ENCODE measurements around the gene NXF1. TPM values are rescaled to one million over a fixed set of nuclear protein-coding genes. Genes with fewer than 3 reads are reported as not detected.

Gene NXF1
- total and polyA plus RNA-seq, 2 donors (not counting 1 experiment from before 2014, with no cell fraction given) = 17.2 to 27.8 TPM

DNA sequence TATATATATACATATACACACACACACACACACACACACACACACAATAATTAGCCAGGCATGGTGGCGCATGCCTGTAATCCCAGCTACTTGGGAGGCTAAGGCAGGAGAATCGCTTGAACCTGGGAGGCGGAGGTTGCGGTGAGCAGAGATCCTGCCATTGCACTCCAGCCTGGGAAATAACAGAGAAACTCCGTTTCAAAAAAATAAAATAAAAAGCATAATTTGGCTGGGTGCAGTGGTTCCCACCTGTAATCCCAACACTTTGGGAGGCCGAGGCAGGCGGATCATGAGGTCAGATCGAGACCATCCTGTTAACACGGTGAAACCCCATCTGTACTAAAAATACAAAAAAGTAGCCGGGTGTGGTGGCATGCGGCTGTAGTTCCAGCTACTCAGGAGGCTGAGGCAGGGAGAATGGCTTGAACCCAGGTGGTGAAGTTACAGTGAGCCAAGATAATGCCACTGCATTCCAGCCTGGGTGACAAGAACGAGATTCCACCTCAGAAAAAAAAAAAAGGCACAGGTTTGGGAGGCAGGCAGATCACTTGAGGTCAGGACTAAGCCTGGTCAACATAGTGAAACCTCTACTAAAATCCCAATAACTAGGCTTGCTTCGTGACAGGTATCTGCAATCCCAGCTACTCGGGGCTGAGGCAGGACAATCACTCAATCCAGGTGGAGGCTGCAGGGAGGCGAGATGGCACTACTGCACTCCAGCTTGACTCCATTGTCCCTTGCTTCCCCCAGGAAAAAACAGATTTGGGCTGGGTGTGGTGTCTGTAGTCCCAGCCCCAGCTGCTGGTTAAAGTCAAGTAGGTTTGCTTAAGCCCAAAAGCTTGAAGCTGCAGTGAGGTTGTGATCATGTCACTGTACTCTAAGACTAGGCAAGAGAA lies 45.9 kb upstream of the NXF1 start:
- TF ChIP-seq EZH2 (IDR thresholded peaks at IDR 0.05; ENCODE audit: low read length, missing control alignments) = no peak
- TF ChIP-seq, protein P1, sequence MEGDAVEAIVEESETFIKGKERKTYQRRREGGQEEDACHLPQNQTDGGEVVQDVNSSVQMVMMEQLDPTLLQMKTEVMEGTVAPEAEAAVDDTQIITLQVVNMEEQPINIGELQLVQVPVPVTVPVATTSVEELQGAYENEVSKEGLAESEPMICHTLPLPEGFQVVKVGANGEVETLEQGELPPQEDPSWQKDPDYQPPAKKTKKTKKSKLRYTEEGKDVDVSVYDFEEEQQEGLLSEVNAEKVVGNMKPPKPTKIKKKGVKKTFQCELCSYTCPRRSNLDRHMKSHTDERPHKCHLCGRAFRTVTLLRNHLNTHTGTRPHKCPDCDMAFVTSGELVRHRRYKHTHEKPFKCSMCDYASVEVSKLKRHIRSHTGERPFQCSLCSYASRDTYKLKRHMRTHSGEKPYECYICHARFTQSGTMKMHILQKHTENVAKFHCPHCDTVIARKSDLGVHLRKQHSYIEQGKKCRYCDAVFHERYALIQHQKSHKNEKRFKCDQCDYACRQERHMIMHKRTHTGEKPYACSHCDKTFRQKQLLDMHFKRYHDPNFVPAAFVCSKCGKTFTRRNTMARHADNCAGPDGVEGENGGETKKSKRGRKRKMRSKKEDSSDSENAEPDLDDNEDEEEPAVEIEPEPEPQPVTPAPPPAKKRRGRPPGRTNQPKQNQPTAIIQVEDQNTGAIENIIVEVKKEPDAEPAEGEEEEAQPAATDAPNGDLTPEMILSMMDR (conservative IDR thresholded peaks at IDR 0.05 in 1 of 2, IDR thresholded peaks at IDR 0.05 in 1 of 2; ENCODE audit: low read depth in 1 of 2, low read length in 2 of 2) = no peak
- Histone ChIP-seq H3K4me1 (ENCODE audit: control insufficient read depth, extremely low read depth, insufficient read depth, low read length) (peaks cover 8% of the 10 kb centered on the region), H2AFZ (ENCODE audit: low read length) (no peak overlapping the region), H3K79me2 (ENCODE audit: control insufficient read depth, insufficient read depth, low read length) (peaks cover 30% of the 10 kb centered on the region), H3K9ac (ENCODE audit: insufficient read depth, low read length) (no peak overlapping the region), H3K27me3 (ENCODE audit: control insufficient read depth, insufficient read depth, low read length) (no peaks in the 10 kb centered on the region), H3K27ac (ENCODE audit: insufficient read depth, low read length) (no peak overlapping the region), H3K4me3 (replicated peaks in 1 of 4; ENCODE audit: control extremely low read depth in 1 of 4, insufficient read depth in 1 of 4, low read depth in 3 of 4, low read length in 4 of 4) (no peak overlapping the region), H3K36me3 (ENCODE audit: control insufficient read depth, insufficient read depth, low read length) (peaks cover 12% of the 10 kb centered on the region), H3K4me2 (ENCODE audit: extremely low read depth, insufficient read depth, low read length) (no peak overlapping the region), H4K20me1 (ENCODE audit: control insufficient read depth, extremely low read depth, insufficient read depth, low read length) (no peaks in the 10 kb centered on the region), H3K9me3 (ENCODE audit: control insufficient read depth, insufficient read depth, low read depth, low read length) (no peaks in the 10 kb centered on the region)
- no peak for DNase-seq (ENCODE audit: low read depth in 2 of 2)

GRCh38 chr11:62847767-62848314 lies 42.6 kb upstream of the NXF1 start:
- no peak for TF ChIP-seq EZH2 (IDR thresholded peaks at IDR 0.05; ENCODE audit: low read length, missing control alignments)
- TF ChIP-seq, protein P1 (conservative IDR thresholded peaks at IDR 0.05 in 1 of 2, IDR thresholded peaks at IDR 0.05 in 1 of 2; ENCODE audit: low read depth in 1 of 2, low read length in 2 of 2) = no peak

GRCh38 chr11:62846177-62846576 lies 40.9 kb upstream of the NXF1 start:
- no peak for DNase-seq (ENCODE audit: low read depth in 2 of 2)
- Histone ChIP-seq H3K9me3 (ENCODE audit: control insufficient read depth, insufficient read depth, low read depth, low read length) (no peaks in the 10 kb centered on the region), H4K20me1 (ENCODE audit: control insufficient read depth, extremely low read depth, insufficient read depth, low read length) (no peaks in the 10 kb centered on the region), H3K4me1 (ENCODE audit: control insufficient read depth, extremely low read depth, insufficient read depth, low read length) (peaks cover 5% of the 10 kb centered on the region), H3K36me3 (ENCODE audit: control insufficient read depth, insufficient read depth, low read length) (no peaks in the 10 kb centered on the region), H3K79me2 (ENCODE audit: control insufficient read depth, insufficient read depth, low read length) (no peaks in the 10 kb centered on the region), H3K4me2 (ENCODE audit: extremely low read depth, insufficient read depth, low read length) (no peak overlapping the region), H3K27me3 (ENCODE audit: control insufficient read depth, insufficient read depth, low read length) (no peaks in the 10 kb centered on the region), H3K27ac (ENCODE audit: insufficient read depth, low read length) (no peak overlapping the region), H2AFZ (ENCODE audit: low read length) (no peak overlapping the region), H3K4me3 (replicated peaks in 1 of 4; ENCODE audit: control extremely low read depth in 1 of 4, insufficient read depth in 1 of 4, low read depth in 3 of 4, low read length in 4 of 4) (no peak overlapping the region), H3K9ac (ENCODE audit: insufficient read depth, low read length) (no peak overlapping the region)
- no peak for TF ChIP-seq EZH2 (IDR thresholded peaks at IDR 0.05; ENCODE audit: low read length, missing control alignments)
- TF ChIP-seq, protein P1 (conservative IDR thresholded peaks at IDR 0.05 in 1 of 2, IDR thresholded peaks at IDR 0.05 in 1 of 2; ENCODE audit: low read depth in 1 of 2, low read length in 2 of 2) = no peak

More at GRCh38 chr11:62847767-62848314, 42.6 kb upstream of the NXF1 start:
- Histone ChIP-seq H3K4me1 (ENCODE audit: control insufficient read depth, extremely low read depth, insufficient read depth, low read length) (no peaks in the 10 kb centered on the region), H3K4me3 (replicated peaks in 1 of 4; ENCODE audit: control extremely low read depth in 1 of 4, insufficient read depth in 1 of 4, low read depth in 3 of 4, low read length in 4 of 4) (no peak overlapping the region), H3K9me3 (ENCODE audit: control insufficient read depth, insufficient read depth, low read depth, low read length) (no peaks in the 10 kb centered on the region), H3K4me2 (ENCODE audit: extremely low read depth, insufficient read depth, low read length) (no peak overlapping the region), H2AFZ (ENCODE audit: low read length) (no peak overlapping the region), H3K27me3 (ENCODE audit: control insufficient read depth, insufficient read depth, low read length) (no peaks in the 10 kb centered on the region), H3K36me3 (ENCODE audit: control insufficient read depth, insufficient read depth, low read length) (peaks cover 3% of the 10 kb centered on the region), H3K27ac (ENCODE audit: insufficient read depth, low read length) (no peak overlapping the region), H3K79me2 (ENCODE audit: control insufficient read depth, insufficient read depth, low read length) (no peaks in the 10 kb centered on the region), H4K20me1 (ENCODE audit: control insufficient read depth, extremely low read depth, insufficient read depth, low read length) (no peaks in the 10 kb centered on the region), H3K9ac (ENCODE audit: insufficient read depth, low read length) (no peak overlapping the region)
- DNase-seq (ENCODE audit: low read depth in 2 of 2) = no peak
